NCI-H2081 treated with DMSO at 0.1 percent for 48 hours (cell line): ENCODE measurements around the gene MLLT3.
"Not testable (repeated sequence)": the region's sequence is repeated elsewhere in the genome, so short reads cannot be mapped to it uniquely, and the experiment has no call there.

Source experiments
- DNase-seq: peaks from one replicate; lab custom pipeline; 2025; lab: John Stamatoyannopoulos, UW

Gene MLLT3

GRCh38 chr9:20594608-20595007 is 27.7 kb downstream of the MLLT3 start:
- DNase-seq = no peak

- DNase-seq = no peak
Measured at GRCh38 chr9:20593537-20593936, 28.8 kb downstream of the MLLT3 start.

- no peak for DNase-seq
Measured at GRCh38 chr9:20593105-20593504, 29.2 kb downstream of the MLLT3 start.

- DNase-seq = no peak
Measured at GRCh38 chr9:20592673-20593072, 29.6 kb downstream of the MLLT3 start.

- no peak for DNase-seq
Measured at GRCh38 chr9:20591223-20591622, 31.1 kb downstream of the MLLT3 start.

- no peak for DNase-seq
Measured at GRCh38 chr9:20584968-20585643, 37.2 kb downstream of the MLLT3 start.

- not testable (repeated sequence) for DNase-seq
Measured at GRCh38 chr9:20583088-20583487, 39.2 kb downstream of the MLLT3 start.

- DNase-seq = no peak
Measured at GRCh38 chr9:20582150-20582549, 40.1 kb downstream of the MLLT3 start.

GRCh38 chr9:20580673-20581072 is 41.6 kb downstream of the MLLT3 start:
- no peak for DNase-seq

- DNase-seq = no peak
Measured at GRCh38 chr9:20579524-20580314, 42.6 kb downstream of the MLLT3 start.

- no peak for DNase-seq
Measured at GRCh38 chr9:20573023-20573422, 49.3 kb downstream of the MLLT3 start.

- no peak for DNase-seq
Measured at GRCh38 chr9:20570756-20571155, 51.5 kb downstream of the MLLT3 start.

GRCh38 chr9:20570087-20570486 is 52.2 kb downstream of the MLLT3 start:
- DNase-seq = no peak

- no peak for DNase-seq
Measured at GRCh38 chr9:20569525-20569924, 52.8 kb downstream of the MLLT3 start.

GRCh38 chr9:20568400-20568799 is 53.9 kb downstream of the MLLT3 start:
- DNase-seq = no peak

GRCh38 chr9:20566401-20566800 is 55.9 kb downstream of the MLLT3 start:
- DNase-seq = no peak

GRCh38 chr9:20564650-20565049 is 57.6 kb downstream of the MLLT3 start:
- no peak for DNase-seq

GRCh38 chr9:20563917-20564316 is 58.4 kb downstream of the MLLT3 start:
- DNase-seq = no peak

GRCh38 chr9:20562051-20562450 is 60.2 kb downstream of the MLLT3 start:
- DNase-seq = no peak

GRCh38 chr9:20561531-20561930 is 60.8 kb downstream of the MLLT3 start:
- no peak for DNase-seq

- DNase-seq = no peak
Measured at GRCh38 chr9:20559231-20559890, 62.9 kb downstream of the MLLT3 start.

- DNase-seq = no peak
Measured at GRCh38 chr9:20558566-20559016, 63.7 kb downstream of the MLLT3 start.
